ENCODE measurements around the gene MSI2. TPM values are rescaled to one million over a fixed set of nuclear protein-coding genes. Genes with fewer than 3 reads are reported as not detected.
"Not testable (repeated sequence)": the region's sequence is repeated elsewhere in the genome, so short reads cannot be mapped to it uniquely, and the experiment has no call there.

MSI2 gene
- polyA plus RNA-seq (2013, experiment 1 of 2; ENCODE audit: insufficient read length), result 22.1 TPM
- polyA plus RNA-seq (2013, experiment 2 of 2; ENCODE audit: insufficient read length), result 21.1 TPM

DNA sequence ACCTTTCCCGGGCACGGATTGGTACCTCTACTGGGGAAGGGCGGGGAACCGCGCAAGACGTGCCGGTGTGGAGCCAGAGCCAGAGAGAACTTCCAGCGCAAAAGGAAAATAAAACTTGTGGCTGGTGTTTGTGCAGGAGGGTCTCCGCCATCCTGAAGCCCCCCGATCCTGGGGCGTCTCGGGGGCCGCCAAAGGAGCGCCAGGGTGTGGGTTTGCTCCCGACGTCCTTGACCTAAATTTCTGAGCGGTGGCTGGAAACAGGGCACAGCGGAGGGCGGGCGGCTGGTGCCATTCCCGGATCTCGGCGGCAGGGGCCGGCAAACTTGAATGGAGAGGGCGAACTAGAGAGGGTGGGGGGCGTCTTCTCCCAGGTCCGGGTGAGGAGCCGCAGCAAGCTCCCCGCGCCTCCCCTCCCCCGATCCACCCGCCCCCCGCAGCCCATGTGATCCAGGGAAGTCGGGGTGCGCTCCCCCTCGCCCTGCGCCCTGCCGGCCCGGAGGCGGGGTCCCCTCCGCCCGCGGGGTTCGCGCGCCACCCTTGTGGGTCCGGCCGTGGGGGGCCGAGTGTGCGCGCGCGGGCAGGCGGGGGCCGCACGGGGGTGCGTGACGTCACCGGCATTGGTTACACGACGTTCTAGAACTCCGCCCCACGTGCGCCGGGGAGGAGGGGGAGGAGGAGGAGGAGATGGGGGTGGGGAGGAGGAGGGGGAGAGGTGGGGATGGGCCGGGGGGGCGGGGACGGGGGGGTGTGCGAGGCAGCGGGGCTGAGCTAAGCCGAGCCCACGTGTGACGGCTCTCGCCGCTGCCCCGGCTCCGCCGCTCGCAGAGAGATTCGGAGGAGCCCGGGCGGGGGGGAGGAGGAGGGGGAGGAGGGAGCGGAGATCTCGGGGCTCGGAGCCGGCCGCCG, at the start of gene MSI2:
MSI2 (plus strand) TSS at position 748 of the 906 bp plus-strand sequence. CDS start 220 bp downstream, outside the sequence.
- peak; percentile 87 for DNase-seq

GRCh38 chr17:57206928-57207327, 49.4 kb upstream of the MSI2 start:
- DNase-seq, result no peak

- DNase-seq, result no peak
Measured at GRCh38 chr17:57207396-57207795, 48.9 kb upstream of the MSI2 start.

DNA sequence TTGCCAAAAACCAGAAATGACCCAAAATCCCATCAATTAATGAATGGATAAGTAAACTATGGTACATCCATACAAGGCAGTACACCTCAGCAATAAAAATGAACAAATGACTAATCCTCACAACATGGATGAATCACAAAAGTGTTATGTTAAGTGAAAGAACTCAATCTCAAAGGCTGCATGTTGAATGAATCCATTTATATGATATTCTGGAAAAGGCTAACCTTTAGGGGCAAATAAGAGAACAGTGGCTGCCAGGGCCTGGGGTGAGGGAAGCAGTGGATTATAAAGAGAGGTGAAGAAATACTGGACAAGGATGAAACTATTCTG, 46.1 kb upstream of the MSI2 start:
- DNase-seq, result no peak

DNA sequence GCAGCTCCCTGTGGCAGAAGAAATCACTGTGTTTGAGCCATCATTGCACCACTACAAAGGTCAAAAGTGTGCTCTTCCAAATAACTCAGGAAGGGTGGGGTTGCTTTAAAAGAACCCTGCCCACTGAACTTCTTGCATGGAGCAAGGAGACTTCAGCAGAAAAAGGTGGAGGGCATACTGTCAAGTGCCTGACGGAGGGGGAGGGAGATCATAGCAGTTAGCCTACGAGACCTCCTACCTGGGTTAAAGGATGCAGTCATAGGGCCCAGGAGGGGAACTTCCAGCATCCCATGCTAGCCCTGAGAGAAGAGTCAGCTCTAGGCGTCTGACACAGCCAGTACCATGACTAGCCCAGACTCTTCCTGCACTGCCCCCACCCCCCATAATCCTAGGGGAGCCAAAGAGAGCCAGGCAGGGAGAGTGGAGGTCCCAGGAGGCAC, 45.3 kb upstream of the MSI2 start:
- DNase-seq, result no peak

DNA sequence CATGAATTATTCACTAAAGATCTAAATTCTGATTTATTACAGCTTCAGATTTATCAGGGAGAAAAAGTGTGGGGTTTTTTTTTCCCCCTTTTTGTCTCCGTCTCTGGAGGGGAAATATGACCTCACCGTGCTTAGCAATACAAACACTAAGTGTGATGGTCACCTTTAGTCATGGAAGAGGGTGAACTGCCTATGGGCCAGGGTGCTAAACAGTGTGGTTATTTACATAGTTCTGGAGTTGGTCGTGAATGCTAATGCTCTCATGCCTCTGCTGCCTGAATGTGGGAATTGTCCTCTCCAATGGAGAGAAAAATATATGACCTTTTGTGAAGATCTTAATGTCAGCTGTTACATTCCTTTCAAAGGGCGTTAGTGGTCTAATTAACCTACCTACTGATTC, 44.8 kb upstream of the MSI2 start:
- peak; percentile 5 for DNase-seq

- DNase-seq, result no peak
Measured at GRCh38 chr17:57213180-57213825, 43.0 kb upstream of the MSI2 start.

GRCh38 chr17:57215317-57215716, 41.0 kb upstream of the MSI2 start:
- DNase-seq, result no peak

GRCh38 chr17:57221366-57222350, 34.7 kb upstream of the MSI2 start:
- DNase-seq, result no peak

DNA sequence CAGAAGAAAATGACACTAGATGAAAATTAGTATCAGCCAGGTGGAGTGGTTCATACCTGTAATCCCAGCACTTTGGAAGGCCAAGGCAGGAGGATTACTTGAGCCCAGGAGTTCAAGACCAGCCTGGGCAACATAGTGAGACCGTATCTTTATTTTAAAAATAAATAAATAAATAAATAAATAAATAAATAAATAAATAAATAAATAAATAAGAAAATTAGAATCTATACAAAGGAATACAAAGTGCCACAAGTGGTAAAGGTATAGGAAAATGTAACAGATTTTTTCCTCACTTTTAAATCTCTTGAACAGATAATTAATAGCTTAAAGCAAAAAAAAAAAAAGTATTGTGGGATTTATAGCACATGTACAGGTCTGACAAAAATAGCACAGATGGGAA, 33.9 kb upstream of the MSI2 start:
- DNase-seq, result not testable (repeated sequence)

GRCh38 chr17:57225127-57225526, 31.2 kb upstream of the MSI2 start:
- DNase-seq, result no peak

DNA sequence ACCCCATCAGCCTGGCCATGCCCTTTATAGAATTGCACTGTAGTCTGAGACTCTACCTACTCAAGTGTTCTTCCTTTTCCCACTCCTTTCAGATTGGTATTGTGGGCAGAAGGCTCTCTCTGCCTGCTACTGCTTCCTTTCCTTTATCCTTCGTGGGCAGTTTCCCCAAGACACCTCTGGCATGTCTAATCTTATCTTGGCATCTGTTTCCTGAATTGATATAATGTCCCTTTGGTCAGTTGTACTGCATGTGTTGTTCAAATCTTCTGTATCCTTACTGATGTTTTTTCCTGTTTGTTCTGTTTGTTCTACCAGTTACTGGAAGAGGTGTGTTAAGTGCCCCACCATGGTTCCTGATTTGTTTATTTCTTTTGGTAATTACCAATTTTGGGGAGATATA, 29.5 kb upstream of the MSI2 start:
- DNase-seq, result no peak

DNA sequence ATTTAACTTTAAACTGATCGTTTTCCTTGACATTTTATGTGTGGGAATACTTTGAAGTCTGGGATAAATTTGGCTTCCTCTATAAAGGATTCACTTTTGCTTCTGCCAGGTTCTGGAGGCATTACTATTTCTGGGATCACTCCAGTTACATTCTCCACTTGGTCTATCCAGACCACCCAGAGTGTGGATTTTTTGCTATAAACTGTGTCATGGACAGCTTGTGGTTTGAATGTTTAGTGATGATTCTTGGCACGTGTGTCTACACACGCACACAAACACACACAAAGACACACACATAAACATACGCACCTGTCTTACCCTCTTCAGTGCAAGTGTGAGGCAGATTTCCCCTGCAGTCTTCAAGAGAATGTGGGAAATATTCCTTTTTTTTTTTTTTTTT, 27.4 kb upstream of the MSI2 start:
- no peak for DNase-seq

GRCh38 chr17:57234061-57234738, 22.1 kb upstream of the MSI2 start:
- DNase-seq, result no peak

- DNase-seq, result no peak
Measured at GRCh38 chr17:57234739-57235092, 21.6 kb upstream of the MSI2 start.

GRCh38 chr17:57235124-57235523, 21.2 kb upstream of the MSI2 start:
- DNase-seq, result no peak

GRCh38 chr17:57236686-57237299, 19.5 kb upstream of the MSI2 start:
- no peak for DNase-seq

DNA sequence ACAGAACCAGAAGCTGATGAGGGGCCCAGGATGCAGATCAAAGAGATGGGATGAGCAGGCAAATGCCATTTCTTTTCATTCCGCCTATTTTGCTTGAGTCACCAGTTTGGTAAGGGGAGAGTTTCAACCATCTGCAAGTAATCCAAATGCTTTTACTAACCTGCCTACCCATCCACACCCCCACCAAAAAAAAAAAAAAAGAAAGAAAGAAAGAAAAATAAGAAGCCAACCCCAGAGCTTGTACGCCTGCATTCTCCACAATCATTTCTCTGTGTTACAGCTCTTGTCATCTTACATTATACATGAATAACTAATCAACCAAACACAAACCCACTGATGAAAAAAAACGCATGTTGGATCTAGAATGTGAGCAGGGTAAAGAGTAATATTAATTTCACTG, 15.7 kb upstream of the MSI2 start:
- no peak for DNase-seq

DNA sequence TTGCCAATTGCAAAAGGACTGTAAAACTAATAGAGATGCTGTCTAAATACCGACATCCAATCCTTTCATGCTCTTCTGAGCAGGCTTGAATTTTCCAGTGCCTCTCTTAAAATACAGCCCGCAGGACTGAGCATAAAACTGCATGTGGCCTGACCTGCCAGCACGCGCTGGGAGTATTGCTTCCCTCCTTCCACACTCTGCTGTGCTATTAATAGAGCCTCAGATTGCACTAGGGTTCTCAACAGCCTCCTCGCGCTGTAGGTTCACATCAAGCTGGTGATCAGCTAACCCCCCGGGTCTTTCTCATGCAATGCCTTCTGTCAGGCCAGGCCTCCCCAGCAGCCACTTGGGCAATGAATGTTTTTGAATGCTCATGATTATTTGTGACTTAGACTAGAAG, 14.2 kb upstream of the MSI2 start:
- DNase-seq, result no peak

DNA sequence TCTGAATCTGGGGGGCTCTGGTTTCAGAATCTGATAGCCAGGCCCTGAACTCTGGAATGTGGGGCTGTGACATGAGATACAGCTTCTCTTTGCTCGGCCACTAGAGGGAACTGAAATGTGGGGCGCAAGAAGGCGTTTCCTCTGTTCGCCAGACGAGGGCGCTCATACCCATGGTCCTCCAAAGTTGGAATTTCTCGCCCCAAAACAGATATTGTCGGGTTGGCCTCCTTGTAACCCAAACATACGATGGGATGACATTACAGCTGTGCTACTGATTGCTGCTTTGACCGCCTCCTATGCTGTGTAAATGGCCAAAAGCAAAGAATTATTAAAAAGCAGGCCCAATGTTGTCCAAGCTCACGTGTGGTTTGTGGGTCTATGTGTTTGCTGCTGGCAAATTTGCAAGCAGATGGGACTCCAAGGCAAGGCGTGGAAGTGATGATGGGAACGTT, 13.1 kb upstream of the MSI2 start:
- peak; percentile 50 for DNase-seq

GRCh38 chr17:57245786-57246185, 10.5 kb upstream of the MSI2 start:
- no peak for DNase-seq

- no peak for DNase-seq
Measured at GRCh38 chr17:57246257-57246656, 10.1 kb upstream of the MSI2 start.
